K562 (cell line): ENCODE measurements around the gene RHOBTB3. TPM values are rescaled to one million over a fixed set of nuclear protein-coding genes. Genes with fewer than 3 reads are reported as not detected.
"Not testable (repeated sequence)": the region's sequence is repeated elsewhere in the genome, so short reads cannot be mapped to it uniquely, and the experiment has no call there.

Source experiments
- ATAC-seq: fragments of 200-7000 bp; cut with Tn5 transposase; 3 replicates; pipeline ENCODE4 v1.9.1; 2020; ENCODE audit warnings: moderate library complexity
- BruUV-seq: library from RNA; stranded (reverse); fragments of 400-500 nt; replicated peaks from 2 replicates; lab custom pipeline; 2021; lab: Mats Ljungman, UMichigan
- CTCF ChIA-PET: fragments of 300-600 bp; formaldehyde crosslinking; extraction: SDS; loops from one replicate; lab custom pipeline; 2021; ENCODE audit warnings: low intra/inter-chr PET ratio; lab: Yijun Ruan, JAX
- POLR2A ChIA-PET: fragments of 300-600, 350-650 bp; sonication (Branson Sonifier 250); formaldehyde crosslinking; extraction: SDS; loops from one replicate; lab custom pipeline; 2021; ENCODE audit warnings: antibody characterized with exemption, inconsistent platforms; lab: Yijun Ruan, JAX
- DNase-seq, 4 experiments: peaks; one replicate each; pipeline versions ENCODE4 v3.0.0 to v3.0.0-alpha.2; 2011 to 2018; ENCODE audit warnings: low spot score in 3 of 4, mixed read lengths in 3 of 4; ENCODE audit errors: extremely low read depth in 1 of 4
- FAIRE-seq: peaks from 2 replicates; lab custom pipeline; 2011; peaks lifted over from hg19 to GRCh38; lab: Jason Lieb, UNC
- H2AFZ ChIP-seq: 2 replicates; pipeline ENCODE4 v1.6.0; 2011; ENCODE audit warnings: low read depth, low read length, control low read depth, inconsistent platforms
- H3K27ac ChIP-seq: fragments of 200-600 bp; 3 replicates; pipeline ENCODE4 v1.8.0; 2011; ENCODE audit warnings: low read depth, mild to moderate bottlenecking, control low read depth, inconsistent platforms, low read length, moderate library complexity, mixed read lengths; ENCODE audit errors: extremely low read depth
- H3K27me3 ChIP-seq, 2 experiments: fragments of 300-600 bp in 1 of 2; 2 replicates in 1 of 2; 3 replicates in 1 of 2; pipeline versions ENCODE4 v1.6.0 to v1.8.0; 2011; ENCODE audit warnings: inconsistent platforms in 2 of 2, low read length in 2 of 2, mild to moderate bottlenecking in 1 of 2, mixed read lengths in 1 of 2, moderate library complexity in 1 of 2; ENCODE audit not compliant: control insufficient read depth in 2 of 2, insufficient read depth in 2 of 2
- H3K36me3 ChIP-seq: fragments of 300-600 bp; 3 replicates; pipeline ENCODE4 v1.8.0; 2011; ENCODE audit warnings: mild to moderate bottlenecking, low read length, inconsistent platforms; ENCODE audit not compliant: control insufficient read depth, insufficient read depth
- H3K4me1 ChIP-seq, 2 experiments: fragments of 200-600 bp in 1 of 2; replicated peaks in 1 of 2; 2 replicates in 1 of 2; 3 replicates in 1 of 2; pipeline versions ENCODE4 v1.5.1 to v1.8.0; 2011; ENCODE audit warnings: inconsistent platforms in 2 of 2, low read length in 2 of 2, mild to moderate bottlenecking in 1 of 2, mixed read lengths in 1 of 2, moderate library complexity in 1 of 2; ENCODE audit not compliant: control insufficient read depth in 2 of 2, insufficient read depth in 2 of 2
- H3K4me2 ChIP-seq: 2 replicates; pipeline ENCODE4 v1.6.1; 2011; ENCODE audit warnings: low read length, control low read depth, inconsistent platforms, mixed read lengths; ENCODE audit not compliant: insufficient read depth
- H3K4me3 ChIP-seq: fragments of 200-600 bp; sonication (generic), shearing (Covaris generic); 2 replicates; pipeline ENCODE4 v1.5.1; 2016; ENCODE audit warnings: control low read depth, inconsistent platforms
- H3K79me2 ChIP-seq: fragments of 200-600 bp; 3 replicates; pipeline ENCODE4 v1.8.0; 2011; ENCODE audit warnings: low read length, inconsistent platforms; ENCODE audit not compliant: control insufficient read depth, insufficient read depth
- H3K9ac ChIP-seq, 2 experiments: 2 replicates each; pipeline versions ENCODE4 v1.6.0 to v1.6.1; 2011; ENCODE audit warnings: low read depth in 2 of 2, low read length in 2 of 2, control low read depth in 1 of 2, inconsistent platforms in 1 of 2, mild to moderate bottlenecking in 1 of 2, mixed read lengths in 1 of 2; ENCODE audit not compliant: insufficient read depth in 1 of 2
- H3K9me1 ChIP-seq: one replicate; pipeline ENCODE4 v1.6.0; 2011; ENCODE audit warnings: inconsistent platforms, mild to moderate bottlenecking, low read length, moderate library complexity; ENCODE audit not compliant: control insufficient read depth, insufficient read depth
- H3K9me3 ChIP-seq: replicated peaks from 2 replicates; pipeline ENCODE4 v1.5.1; 2011; ENCODE audit warnings: low read depth, low read length, inconsistent platforms; ENCODE audit not compliant: control insufficient read depth, insufficient read depth
- H4K20me1 ChIP-seq: replicated peaks from 2 replicates; pipeline ENCODE4 v1.6.1; 2011; ENCODE audit warnings: low read length, inconsistent platforms, mixed read lengths; ENCODE audit not compliant: control insufficient read depth, insufficient read depth
- ATF7 ChIP-seq: fragments of 450-650 bp; IDR thresholded peaks from 2 replicates; pipeline ENCODE4 v1.7.1; 2014; ENCODE audit warnings: mild to moderate bottlenecking, moderate library complexity
- CEBPG ChIP-seq, 3 experiments: fragments of 200-800 bp in 1 of 3; sonication (Bioruptor generic) in 1 of 3; sonication (generic) in 1 of 3; formaldehyde crosslinking in 1 of 3; IDR thresholded peaks in 2 of 3; conservative IDR thresholded peaks in 1 of 3; 2 replicates each; pipeline versions ENCODE4 v1.6.1 to v1.8.0; 2016 to 2022; ENCODE audit warnings: missing compliant biosample characterization in 2 of 3, missing genetic modification characterization in 2 of 3, mild to moderate bottlenecking in 1 of 3, missing genetic modification reagents in 1 of 3
- MBD2 ChIP-seq: sonication (generic); IDR thresholded peaks from 2 replicates; pipeline ENCODE4 v1.6.1; 2016; ENCODE audit warnings: low read depth, borderline replicate concordance
- RBBP5 ChIP-seq: fragments of 200-600 bp; sonication (generic); IDR thresholded peaks from 2 replicates; pipeline ENCODE4 v1.6.1; 2012; ENCODE audit warnings: borderline replicate concordance, mild to moderate bottlenecking, low read length, control low read depth, inconsistent platforms; ENCODE audit not compliant: insufficient read depth, poor library complexity, severe bottlenecking
- RBFOX2 ChIP-seq: fragments of 200-400 bp; formaldehyde crosslinking; IDR thresholded peaks from 2 replicates; pipeline ENCODE4 v1.6.1; 2017; ENCODE audit warnings: low read depth, mild to moderate bottlenecking, low read length, moderate library complexity
- ZFX ChIP-seq: sonication (generic); formaldehyde crosslinking; IDR thresholded peaks from 2 replicates; pipeline ENCODE4 v1.8.0; 2022; ENCODE audit warnings: mild to moderate bottlenecking, missing genetic modification reagents, moderate library complexity
- ZNF175 ChIP-seq: fragments of 200-800 bp; sonication (Bioruptor generic); IDR thresholded peaks from 2 replicates; pipeline ENCODE4 v1.6.1; 2016; ENCODE audit warnings: low read depth, mild to moderate bottlenecking, missing genetic modification characterization, missing compliant biosample characterization
- WGBS: fragments of 100-300 bp; shearing (Covaris generic); methylation state at CpG from one replicate; pipeline ENCODE4 v1.1.6; 2016; ENCODE audit warnings: low coverage, mixed read lengths; ENCODE audit not compliant: insufficient coverage; ENCODE audit errors: missing lambda C conversion rate; 5-methylcytosine and 5-hydroxymethylcytosine counted together
- in situ Hi-C: fragments of 300-500 bp; cut with MboI; formaldehyde crosslinking; loops from 4 replicates; pipeline ENCODE4 v1.15.0; 2018; ENCODE audit warnings: inconsistent platforms, mixed read lengths
- intact Hi-C: fragments of 100-400 bp; cut with micrococcal nuclease; formaldehyde crosslinking; loops from 2 replicates; pipeline ENCODE4 v1.14.2; 2022
- polyA plus RNA-seq, 8 experiments: library from polyadenylated mRNA; depleted of rRNA in 4 of 8; stranded (reverse) in 5 of 8; unstranded in 3 of 8; fragments of >200 nt; fragmentation: Nextera tagmentation in 2 of 8; fragmentation: Illumina TruSeq in 1 of 8; extraction: Ambion mirVana in 2 of 8; extraction: Trizol in 1 of 8; gene quantifications; 2 replicates each; pipeline versions ENCODE4 v1.2.1 to v1.2.3, GENCODE V29; 2011 to 2014; ENCODE audit warnings: inconsistent platforms in 1 of 8, missing spikeins in 1 of 8
- total RNA-seq, 7 experiments: library from RNA; depleted of rRNA in 6 of 7; stranded (reverse); fragments of >200 nt in 6 of 7; fragmentation: Illumina TruSeq in 2 of 7; extraction: Trizol in 2 of 7; gene quantifications; 2 replicates each; pipeline versions ENCODE4 v1.2.1 to v1.2.3, GENCODE V29; 2011 to 2021; ENCODE audit warnings: low replicate concordance in 1 of 7

The RHOBTB3 gene
- total and polyA plus RNA-seq, 9 of the 15 experiments (the other 6 are each of a cell fraction or from before 2014, with no cell fraction given), result 39.7 to 143 (median 115) TPM

- TF ChIP-seq ATF7 (peak; percentile 57; the same call in 1 of the 2 replicates), CEBPG (CRISPR knock-in tag; IDR thresholded peaks at IDR 0.05) (peak; percentile 77), RBBP5 (peak; percentile 7), MBD2 (peak; percentile 28; the same call in 1 of the 2 replicates)
- not testable (repeated sequence) for TF ChIP-seq CEBPG (tag; conservative IDR thresholded peaks at IDR 0.05 in 1 of 2, IDR thresholded peaks at IDR 0.05 in 1 of 2)
Observed at GRCh38 chr5:95710651-95711500, 20.3 kb upstream of the RHOBTB3 start (continued).

DNA sequence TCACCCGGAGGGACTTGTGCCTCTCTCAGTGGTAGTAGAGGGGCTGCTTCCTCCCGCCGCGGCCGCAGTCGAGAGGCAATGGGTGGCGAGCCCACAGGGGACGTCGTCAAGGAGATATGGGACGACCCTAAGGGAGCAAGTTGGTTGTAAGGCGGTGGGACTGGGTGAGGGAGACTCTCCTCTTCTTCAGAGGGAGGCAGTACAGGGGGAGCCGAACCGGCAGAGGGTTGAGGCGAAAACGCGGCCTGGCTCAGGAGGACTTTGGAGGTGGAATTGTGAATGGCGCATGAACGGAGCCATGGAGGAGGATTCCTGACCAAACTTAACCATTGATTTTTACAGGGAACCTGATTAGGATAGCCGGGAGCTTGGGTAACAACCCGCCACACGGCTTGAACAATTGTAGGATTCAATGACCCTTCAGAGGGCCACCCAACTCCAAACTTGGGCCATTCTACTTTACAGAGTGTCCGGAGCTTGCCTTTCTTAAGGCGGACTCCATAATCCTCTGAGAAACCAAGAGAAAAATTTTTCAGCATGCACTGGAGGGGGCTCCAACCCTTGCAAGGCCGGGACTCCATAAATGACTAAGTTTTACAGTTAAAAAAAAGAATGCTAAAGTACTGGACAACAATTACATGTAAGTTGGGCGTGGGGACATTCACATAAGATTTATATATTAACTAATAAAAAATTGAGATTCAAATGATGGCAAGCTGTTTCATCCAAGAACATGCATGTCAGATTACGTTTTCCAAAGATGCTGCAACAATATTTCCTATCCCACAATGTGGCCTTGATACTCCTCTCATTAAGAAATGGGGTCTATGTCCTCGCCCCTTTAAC lies 19.4 kb upstream of the RHOBTB3 start:
- intact Hi-C loops, result loop anchor here (1.0 to 10.0 kb wide), 4 partner anchors 19 to 1223 kb away; partner anchors contain the start of genes LNPEP and RFESD
- peak overlapping the region; percentile 87 for H3K4me2 ChIP-seq
- WGBS, result 4% methylated on average over 27 of the region's 27 CpGs
- peak; percentile 84 for TF ChIP-seq ZFX (CRISPR knock-in tag)
- TF ChIP-seq ZNF175, result 0 out of 2 replicates have a peak, but pooled peaks have one; percentile 42
- peak; percentile 82 for TF ChIP-seq RBFOX2

More for the DNA sequence above, 19.4 kb upstream of the RHOBTB3 start:
- no peaks in the 10 kb centered on the region for H4K20me1 ChIP-seq
- no peaks in the 10 kb centered on the region for H3K9me3 ChIP-seq
- DNase-seq (peak; percentile 45 to 83 (median 48)), ATAC-seq (peak; percentile 65), FAIRE-seq (peak; percentile 65)
- H2AFZ ChIP-seq, result peak overlapping the region; percentile 82
- peak overlapping the region; percentile 93 to 94 for H3K9ac ChIP-seq
- no peaks in the 10 kb centered on the region for H3K27me3 ChIP-seq
- peaks cover 24 to 55% of the 10 kb centered on the region in 2 experiments for H3K4me1 ChIP-seq
- BruUV-seq, result TSS peak; percentile 84
- in situ Hi-C loops, result no loop called here
- no peaks in the 10 kb centered on the region for H3K9me1 ChIP-seq
- H3K4me3 ChIP-seq, result peak overlapping the region; percentile 51
- H3K36me3 ChIP-seq, result no peaks in the 10 kb centered on the region; the same call in 2 of the 3 replicates
- ChIA-PET CTCF (no interaction called here), POLR2A (interaction anchor here (0.6 to 4.9 kb wide), 12 partner anchors 12 to 55 kb away, joined by 3 to 50 read pairs (median 5); partner anchors contain the start of genes RHOBTB3 and SPATA9)
- peak overlapping the region; percentile 99 for H3K27ac ChIP-seq
- H3K79me2 ChIP-seq, result peaks cover 16% of the 10 kb centered on the region; the same call in 2 of the 3 replicates
